Suprapubic skin (tissue), 4 donors: Measurements from ENCODE around the gene YES1.

Source experiments
- CTCF ChIP-seq, 2 donors: fragments of 200-600 bp in 1 of 2; fragments of 450-650 bp in 1 of 2; sonication (generic) in 1 of 2; IDR thresholded peaks; one replicate each; pipeline ENCODE4 v1.5.1; 2016 to 2019; ENCODE audit warnings: antibody characterized with exemption in 2 of 2, mild to moderate bottlenecking in 1 of 2, moderate library complexity in 1 of 2
- POLR2A ChIP-seq, 2 donors: fragments of 450-650 bp; IDR thresholded peaks; one replicate each; pipeline ENCODE4 v1.6.1; 2017; ENCODE audit warnings: antibody characterized with exemption in 2 of 2, mild to moderate bottlenecking in 2 of 2, moderate library complexity in 2 of 2
- POLR2AphosphoS5 ChIP-seq, 3 donors: sonication (generic); formaldehyde crosslinking; IDR thresholded peaks; one replicate each; pipeline ENCODE4 v1.6.1; 2017; ENCODE audit warnings: antibody characterized with exemption in 3 of 3

DNA sequence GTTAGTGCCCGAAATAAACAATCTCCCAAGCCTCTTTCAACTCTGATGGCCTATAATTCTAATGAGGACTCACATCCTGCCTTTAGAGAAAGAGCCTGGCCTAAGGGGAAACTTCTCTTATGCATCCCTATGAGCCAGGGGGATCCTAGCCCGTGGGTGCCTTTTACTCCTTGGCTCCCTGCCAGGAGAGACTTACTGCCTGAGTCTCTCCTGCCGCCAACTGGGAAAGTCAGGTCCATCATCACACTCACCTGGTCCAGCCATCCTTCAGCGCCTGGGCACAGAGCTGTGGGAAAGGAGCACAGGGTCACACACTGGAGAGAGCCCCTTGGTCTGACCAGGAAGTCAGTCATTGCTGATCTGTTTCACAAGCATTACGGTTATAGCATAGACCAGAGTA lies 123.7 kb downstream of the YES1 start:
- TF ChIP-seq CTCF (IDR thresholded peaks at IDR 0.05) (no peak), POLR2A (IDR thresholded peaks at IDR 0.05) (no peak), POLR2AphosphoS5 (IDR thresholded peaks at IDR 0.05) (no peak)
